DND-41 (cell line): Measurements from ENCODE around the gene PTPRO.

Source experiments
- CTCF ChIP-seq: IDR thresholded peaks from 2 replicates; pipeline ENCODE4 v1.5.1; 2012; ENCODE audit warnings: borderline replicate concordance, low read length, moderate library complexity, mild to moderate bottlenecking; ENCODE audit not compliant: poor library complexity, severe bottlenecking; ENCODE audit errors: extremely low read depth
- EZH2 ChIP-seq: IDR thresholded peaks from 3 replicates; pipeline ENCODE4 v1.6.1; 2012; ENCODE audit warnings: borderline replicate concordance, low read depth, mild to moderate bottlenecking, moderate library complexity, low read length, inconsistent platforms; ENCODE audit not compliant: severe bottlenecking

- TF ChIP-seq CTCF (no peak), EZH2 (no peak)
These were observed 121.3 kb downstream of the PTPRO start for GRCh38 chr12:15443611-15444010.
